GM12878 (cell line): Measurements from ENCODE around the gene GCC2. TPM values are rescaled to one million over a fixed set of nuclear protein-coding genes. Genes with fewer than 3 reads are reported as not detected.

Experiments
- ATAC-seq: fragments of 200-7000 bp; cut with Tn5 transposase; 3 replicates; pipeline ENCODE4 v1.9.1; 2020; ENCODE audit warnings: mild to moderate bottlenecking, moderate library complexity
- BruUV-seq: library from RNA; stranded (reverse); fragments of 400-500 nt; replicated peaks from 2 replicates; lab custom pipeline; 2021; lab: Mats Ljungman, UMichigan
- CTCF ChIA-PET: fragments of 300-600 bp; sonication (Branson Sonifier 250); formaldehyde crosslinking; extraction: SDS; loops from one replicate; lab custom pipeline; 2021; ENCODE audit warnings: inconsistent platforms; lab: Yijun Ruan, JAX
- POLR2A ChIA-PET: fragments of 350-600 bp; formaldehyde crosslinking; extraction: SDS; loops from one replicate; lab custom pipeline; 2021; ENCODE audit warnings: inconsistent platforms; lab: Charles Lee
- RAD21 ChIA-PET: fragments of 300-600 bp; sonication (Branson Sonifier 250); formaldehyde crosslinking; loops from one replicate; lab custom pipeline; 2023; ENCODE audit warnings: antibody characterized with exemption; ENCODE audit not compliant: unreplicated experiment; lab: Charles Lee
- SMC1A ChIA-PET: fragments of 300-600 bp; sonication (Branson Sonifier 250); formaldehyde crosslinking; loops from one replicate; lab custom pipeline; 2023; ENCODE audit not compliant: unreplicated experiment, uncharacterized antibody; lab: Charles Lee
- DNase-seq: peaks from one replicate; pipeline ENCODE4 v3.0.0-alpha.2; 2011; ENCODE audit warnings: low read depth, low spot score
- FAIRE-seq: peaks from 3 replicates; lab custom pipeline; 2011; peaks lifted over from hg19 to GRCh38; lab: Jason Lieb, UNC
- H2AFZ ChIP-seq: 2 replicates; pipeline ENCODE4 v1.6.0; 2011; ENCODE audit warnings: low read depth, low read length, control low read depth; ENCODE audit not compliant: control insufficient read depth
- H3K27ac ChIP-seq: 2 replicates; pipeline ENCODE4 v1.5.1; 2011; ENCODE audit warnings: control low read depth; ENCODE audit not compliant: control insufficient read depth, insufficient read depth
- H3K27me3 ChIP-seq, 2 experiments: replicated peaks in 1 of 2; 2 replicates each; pipeline versions ENCODE4 v1.6.0 to v1.6.1; 2011; ENCODE audit warnings: low read length in 1 of 2; ENCODE audit not compliant: control insufficient read depth in 2 of 2, insufficient read depth in 2 of 2
- H3K36me3 ChIP-seq, 2 experiments: 2 replicates each; pipeline ENCODE4 v1.5.1; 2011; ENCODE audit warnings: low read length in 1 of 2; ENCODE audit not compliant: control insufficient read depth in 2 of 2, insufficient read depth in 2 of 2
- H3K4me1 ChIP-seq: 2 replicates; pipeline ENCODE4 v1.6.1; 2011; ENCODE audit warnings: mild to moderate bottlenecking, low read length, moderate library complexity, mixed read lengths; ENCODE audit not compliant: control insufficient read depth, insufficient read depth
- H3K4me2 ChIP-seq: 2 replicates; pipeline ENCODE4 v1.6.0; 2011; ENCODE audit warnings: control low read depth; ENCODE audit not compliant: control insufficient read depth, insufficient read depth
- H3K4me3 ChIP-seq: fragments of 200-600 bp; sonication (generic); 2 replicates; pipeline ENCODE4 v1.5.1; 2016
- H3K79me2 ChIP-seq: 2 replicates; pipeline ENCODE4 v1.6.0; 2011; ENCODE audit warnings: low read length; ENCODE audit not compliant: control insufficient read depth, insufficient read depth
- H3K9ac ChIP-seq: 2 replicates; pipeline ENCODE4 v1.8.0; 2011; ENCODE audit warnings: low read length, control low read depth, mixed read lengths; ENCODE audit not compliant: control insufficient read depth, insufficient read depth
- H3K9me3 ChIP-seq: replicated peaks from 3 replicates; pipeline ENCODE4 v1.5.1; 2011; ENCODE audit warnings: mild to moderate bottlenecking, low read length; ENCODE audit not compliant: control insufficient read depth, insufficient read depth
- H4K20me1 ChIP-seq: 2 replicates; pipeline ENCODE4 v1.6.0; 2011; ENCODE audit not compliant: control insufficient read depth, insufficient read depth
- PAX5 ChIP-seq: IDR thresholded peaks from 2 replicates; pipeline ENCODE4 v1.6.1; 2011; ENCODE audit warnings: low read depth, low read length, borderline replicate concordance
- WRNIP1 ChIP-seq: IDR thresholded peaks from 2 replicates; pipeline ENCODE4 v1.6.1; 2011; ENCODE audit warnings: low read depth, low read length, improper control_type of control experiment, borderline replicate concordance
- ZBED1 ChIP-seq: IDR thresholded peaks from 2 replicates; pipeline ENCODE4 v1.6.1; 2016; ENCODE audit warnings: borderline replicate concordance
- WGBS: methylation state at CpG from one replicate; pipeline ENCODE4 v1.1.6; 2016; ENCODE audit warnings: low lambda C conversion rate; ENCODE audit not compliant: insufficient replicate concordance, insufficient coverage; ENCODE audit errors: missing lambda C conversion rate; 5-methylcytosine and 5-hydroxymethylcytosine counted together
- in situ Hi-C: fragments of 300-500 bp; cut with MboI; formaldehyde crosslinking; loops from 9 replicates; pipeline ENCODE4 v1.14.3; 2018; ENCODE audit warnings: mixed read lengths
- intact Hi-C: fragments of 100-400 bp; cut with micrococcal nuclease; formaldehyde crosslinking; loops from one replicate; pipeline ENCODE4 v1.14.2; 2022; ENCODE audit not compliant: unreplicated experiment
- polyA plus RNA-seq, 11 experiments: library from polyadenylated mRNA; depleted of rRNA in 4 of 11; unstranded in 6 of 11; stranded (reverse) in 5 of 11; fragments of >200 nt; fragmentation: Nextera tagmentation in 4 of 11; fragmentation: Illumina TruSeq in 1 of 11; extraction: Ambion mirVana in 4 of 11; extraction: Trizol in 1 of 11; gene quantifications; 1 replicate in 1 of 11; 2 replicates in 10 of 11; pipeline versions ENCODE4 v1.2.1 to v1.2.3, GENCODE V29; 2011 to 2016; ENCODE audit warnings: inconsistent platforms in 2 of 11, missing spikeins in 2 of 11, low read depth in 1 of 11
- total RNA-seq, 4 experiments: library from RNA; depleted of rRNA in 3 of 4; stranded (reverse); fragments of >200 nt in 3 of 4; fragmentation: Illumina TruSeq in 1 of 4; extraction: Trizol in 1 of 4; gene quantifications; 2 replicates each; pipeline versions ENCODE4 v1.2.1 to v1.2.3, GENCODE V29; 2013 to 2021
- TF ChIP-seq, protein P1 (sequence below): fragments of 150-350 bp; IDR thresholded peaks from 2 replicates; pipeline ENCODE4 v1.6.1; 2016; ENCODE audit warnings: low read depth, low read length
- TF ChIP-seq, protein P2 (sequence below): IDR thresholded peaks from 2 replicates; pipeline ENCODE4 v1.6.1; 2012; ENCODE audit warnings: improper control_type of control experiment, low read depth, low read length; ENCODE audit not compliant: insufficient replicate concordance

Gene GCC2
- total and polyA plus RNA-seq, 10 of the 15 experiments (the other 5 are each of a cell fraction or from before 2014, with no cell fraction given), result 11.8 to 35.5 (median 25.4) TPM

DNA sequence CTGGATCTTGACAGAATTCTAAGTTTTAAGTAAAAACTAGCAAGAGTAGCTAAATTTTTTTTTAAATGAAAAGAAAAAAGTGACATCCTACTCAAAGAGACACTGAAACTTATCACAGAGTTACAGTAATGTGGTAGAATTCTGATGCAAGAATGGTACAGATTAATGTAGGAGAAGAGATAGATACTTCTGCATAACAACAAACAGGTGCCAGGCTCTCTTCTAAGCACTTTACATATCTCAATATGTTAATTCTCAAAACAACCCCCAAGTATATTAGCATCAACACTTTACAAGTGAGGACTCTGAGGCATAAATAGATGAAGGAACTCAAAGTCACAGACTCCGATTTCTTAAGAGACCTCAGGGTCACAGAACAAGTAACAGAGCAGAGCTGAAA lies 28.1 kb downstream of the GCC2 start (continued):
- TF ChIP-seq, protein P1, sequence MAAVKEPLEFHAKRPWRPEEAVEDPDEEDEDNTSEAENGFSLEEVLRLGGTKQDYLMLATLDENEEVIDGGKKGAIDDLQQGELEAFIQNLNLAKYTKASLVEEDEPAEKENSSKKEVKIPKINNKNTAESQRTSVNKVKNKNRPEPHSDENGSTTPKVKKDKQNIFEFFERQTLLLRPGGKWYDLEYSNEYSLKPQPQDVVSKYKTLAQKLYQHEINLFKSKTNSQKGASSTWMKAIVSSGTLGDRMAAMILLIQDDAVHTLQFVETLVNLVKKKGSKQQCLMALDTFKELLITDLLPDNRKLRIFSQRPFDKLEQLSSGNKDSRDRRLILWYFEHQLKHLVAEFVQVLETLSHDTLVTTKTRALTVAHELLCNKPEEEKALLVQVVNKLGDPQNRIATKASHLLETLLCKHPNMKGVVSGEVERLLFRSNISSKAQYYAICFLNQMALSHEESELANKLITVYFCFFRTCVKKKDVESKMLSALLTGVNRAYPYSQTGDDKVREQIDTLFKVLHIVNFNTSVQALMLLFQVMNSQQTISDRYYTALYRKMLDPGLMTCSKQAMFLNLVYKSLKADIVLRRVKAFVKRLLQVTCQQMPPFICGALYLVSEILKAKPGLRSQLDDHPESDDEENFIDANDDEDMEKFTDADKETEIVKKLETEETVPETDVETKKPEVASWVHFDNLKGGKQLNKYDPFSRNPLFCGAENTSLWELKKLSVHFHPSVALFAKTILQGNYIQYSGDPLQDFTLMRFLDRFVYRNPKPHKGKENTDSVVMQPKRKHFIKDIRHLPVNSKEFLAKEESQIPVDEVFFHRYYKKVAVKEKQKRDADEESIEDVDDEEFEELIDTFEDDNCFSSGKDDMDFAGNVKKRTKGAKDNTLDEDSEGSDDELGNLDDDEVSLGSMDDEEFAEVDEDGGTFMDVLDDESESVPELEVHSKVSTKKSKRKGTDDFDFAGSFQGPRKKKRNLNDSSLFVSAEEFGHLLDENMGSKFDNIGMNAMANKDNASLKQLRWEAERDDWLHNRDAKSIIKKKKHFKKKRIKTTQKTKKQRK, result no peak
- TF ChIP-seq ZBED1, result no peak

DNA sequence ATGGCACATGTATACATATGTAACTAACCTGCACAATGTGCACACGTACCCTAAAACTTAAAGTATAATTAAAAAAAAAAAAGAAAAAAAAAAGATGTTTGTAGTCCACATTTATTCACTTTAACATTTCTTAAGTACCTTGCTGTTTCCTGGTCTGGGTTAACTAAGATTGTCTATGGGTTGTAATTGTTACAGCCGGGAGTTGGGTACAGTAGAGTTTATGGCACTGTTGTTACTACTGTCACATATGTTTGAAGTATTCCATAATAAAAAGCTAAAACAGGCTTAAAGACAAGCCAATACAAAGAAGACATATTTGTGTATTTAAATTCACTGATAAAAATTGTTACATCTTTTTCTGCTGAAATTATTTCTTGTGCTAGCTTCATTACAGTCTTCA lies 36.2 kb downstream of the GCC2 start:
- DNase-seq (no peak), ATAC-seq (no peak), FAIRE-seq (no peak)
- ChIA-PET RAD21 (interaction anchor here (1.6 kb wide), 1 partner anchor 89 kb away, joined by 6 read pairs; no protein-coding TSS in a partner anchor), SMC1A (interaction anchor here (0.8 kb wide), 1 partner anchor 102 kb away, joined by 3 read pairs; no protein-coding TSS in a partner anchor), CTCF (interaction anchor here (0.6 to 1.1 kb wide), 4 partner anchors 17 to 136 kb away, joined by 3 read pairs; no protein-coding TSS in a partner anchor), POLR2A (interaction anchor here (0.5 to 0.8 kb wide), 2 partner anchors 20 to 30 kb away, joined by 3 to 4 read pairs; no protein-coding TSS in a partner anchor)
- intact Hi-C loops, result no loop called here
- 70% methylated on average over 2 of the region's 2 CpGs for WGBS
- Histone ChIP-seq H3K27me3 (no peaks in the 10 kb centered on the region), H2AFZ (no peak overlapping the region), H3K36me3 (peaks cover 3 to 16% of the 10 kb centered on the region in 2 experiments; a peak in 3 of 4 replicates), H3K4me3 (no peak overlapping the region), H3K9me3 (peaks cover 2% of the 10 kb centered on the region; the same call in 2 of the 3 replicates), H3K9ac (no peak overlapping the region), H3K4me2 (no peak overlapping the region), H3K79me2 (no peaks in the 10 kb centered on the region), H4K20me1 (no peaks in the 10 kb centered on the region), H3K27ac (no peak overlapping the region), H3K4me1 (no peaks in the 10 kb centered on the region)
- TF ChIP-seq PAX5 (no peak), WRNIP1 (no peak)
- TF ChIP-seq, protein P1, result no peak
- TF ChIP-seq, protein P2, sequence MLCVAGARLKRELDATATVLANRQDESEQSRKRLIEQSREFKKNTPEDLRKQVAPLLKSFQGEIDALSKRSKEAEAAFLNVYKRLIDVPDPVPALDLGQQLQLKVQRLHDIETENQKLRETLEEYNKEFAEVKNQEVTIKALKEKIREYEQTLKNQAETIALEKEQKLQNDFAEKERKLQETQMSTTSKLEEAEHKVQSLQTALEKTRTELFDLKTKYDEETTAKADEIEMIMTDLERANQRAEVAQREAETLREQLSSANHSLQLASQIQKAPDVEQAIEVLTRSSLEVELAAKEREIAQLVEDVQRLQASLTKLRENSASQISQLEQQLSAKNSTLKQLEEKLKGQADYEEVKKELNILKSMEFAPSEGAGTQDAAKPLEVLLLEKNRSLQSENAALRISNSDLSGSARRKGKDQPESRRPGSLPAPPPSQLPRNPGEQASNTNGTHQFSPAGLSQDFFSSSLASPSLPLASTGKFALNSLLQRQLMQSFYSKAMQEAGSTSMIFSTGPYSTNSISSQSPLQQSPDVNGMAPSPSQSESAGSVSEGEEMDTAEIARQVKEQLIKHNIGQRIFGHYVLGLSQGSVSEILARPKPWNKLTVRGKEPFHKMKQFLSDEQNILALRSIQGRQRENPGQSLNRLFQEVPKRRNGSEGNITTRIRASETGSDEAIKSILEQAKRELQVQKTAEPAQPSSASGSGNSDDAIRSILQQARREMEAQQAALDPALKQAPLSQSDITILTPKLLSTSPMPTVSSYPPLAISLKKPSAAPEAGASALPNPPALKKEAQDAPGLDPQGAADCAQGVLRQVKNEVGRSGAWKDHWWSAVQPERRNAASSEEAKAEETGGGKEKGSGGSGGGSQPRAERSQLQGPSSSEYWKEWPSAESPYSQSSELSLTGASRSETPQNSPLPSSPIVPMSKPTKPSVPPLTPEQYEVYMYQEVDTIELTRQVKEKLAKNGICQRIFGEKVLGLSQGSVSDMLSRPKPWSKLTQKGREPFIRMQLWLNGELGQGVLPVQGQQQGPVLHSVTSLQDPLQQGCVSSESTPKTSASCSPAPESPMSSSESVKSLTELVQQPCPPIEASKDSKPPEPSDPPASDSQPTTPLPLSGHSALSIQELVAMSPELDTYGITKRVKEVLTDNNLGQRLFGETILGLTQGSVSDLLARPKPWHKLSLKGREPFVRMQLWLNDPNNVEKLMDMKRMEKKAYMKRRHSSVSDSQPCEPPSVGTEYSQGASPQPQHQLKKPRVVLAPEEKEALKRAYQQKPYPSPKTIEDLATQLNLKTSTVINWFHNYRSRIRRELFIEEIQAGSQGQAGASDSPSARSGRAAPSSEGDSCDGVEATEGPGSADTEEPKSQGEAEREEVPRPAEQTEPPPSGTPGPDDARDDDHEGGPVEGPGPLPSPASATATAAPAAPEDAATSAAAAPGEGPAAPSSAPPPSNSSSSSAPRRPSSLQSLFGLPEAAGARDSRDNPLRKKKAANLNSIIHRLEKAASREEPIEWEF, result no peak
- in situ Hi-C loops, result no loop called here
- BruUV-seq, result no TSS peak
